Esophagus squamous epithelium (tissue), 4 donors: ENCODE measurements around the gene CNOT8.

Experiments used
- POLR2A ChIP-seq, 4 donors: fragments of 450-650 bp; IDR thresholded peaks; one replicate each; pipeline ENCODE4 v1.6.1; 2017; ENCODE audit warnings: antibody characterized with exemption in 4 of 4, mild to moderate bottlenecking in 4 of 4, moderate library complexity in 3 of 4
- TF ChIP-seq, protein P1 (sequence below), 6 experiments: fragments of 450-650 bp in 4 of 6; fragments of 200-600 bp in 2 of 6; sonication (generic) in 2 of 6; IDR thresholded peaks; one replicate each; pipeline ENCODE4 v1.5.1; 2016 to 2019; ENCODE audit warnings: antibody characterized with exemption in 6 of 6, mild to moderate bottlenecking in 4 of 6, moderate library complexity in 4 of 6

DNA sequence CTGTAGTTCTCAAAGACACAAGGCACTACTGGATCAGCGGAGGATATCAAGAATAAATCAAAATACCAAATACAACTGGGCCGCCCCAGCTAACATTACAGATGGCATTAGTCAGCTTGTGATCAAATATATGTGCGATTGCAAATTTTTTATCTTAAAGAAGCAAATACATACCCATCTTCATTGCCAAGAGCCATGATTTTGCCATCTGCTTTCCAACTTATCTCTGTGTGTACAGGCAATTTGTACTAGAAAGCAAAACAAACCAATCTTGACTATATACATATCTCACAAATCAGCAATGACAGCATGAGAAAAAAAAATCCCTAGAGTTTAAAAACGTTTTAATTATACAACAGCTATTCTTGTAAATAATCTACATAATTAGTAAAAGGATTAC, 59.3 kb downstream of the CNOT8 start:
- TF ChIP-seq, protein P1, sequence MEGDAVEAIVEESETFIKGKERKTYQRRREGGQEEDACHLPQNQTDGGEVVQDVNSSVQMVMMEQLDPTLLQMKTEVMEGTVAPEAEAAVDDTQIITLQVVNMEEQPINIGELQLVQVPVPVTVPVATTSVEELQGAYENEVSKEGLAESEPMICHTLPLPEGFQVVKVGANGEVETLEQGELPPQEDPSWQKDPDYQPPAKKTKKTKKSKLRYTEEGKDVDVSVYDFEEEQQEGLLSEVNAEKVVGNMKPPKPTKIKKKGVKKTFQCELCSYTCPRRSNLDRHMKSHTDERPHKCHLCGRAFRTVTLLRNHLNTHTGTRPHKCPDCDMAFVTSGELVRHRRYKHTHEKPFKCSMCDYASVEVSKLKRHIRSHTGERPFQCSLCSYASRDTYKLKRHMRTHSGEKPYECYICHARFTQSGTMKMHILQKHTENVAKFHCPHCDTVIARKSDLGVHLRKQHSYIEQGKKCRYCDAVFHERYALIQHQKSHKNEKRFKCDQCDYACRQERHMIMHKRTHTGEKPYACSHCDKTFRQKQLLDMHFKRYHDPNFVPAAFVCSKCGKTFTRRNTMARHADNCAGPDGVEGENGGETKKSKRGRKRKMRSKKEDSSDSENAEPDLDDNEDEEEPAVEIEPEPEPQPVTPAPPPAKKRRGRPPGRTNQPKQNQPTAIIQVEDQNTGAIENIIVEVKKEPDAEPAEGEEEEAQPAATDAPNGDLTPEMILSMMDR (IDR thresholded peaks at IDR 0.05), result no peak
- no peak for TF ChIP-seq POLR2A (IDR thresholded peaks at IDR 0.05)
